Prostate gland (tissue), 2 donors: Measurements from ENCODE around the gene CPNE4.

Experiments
- POLR2A ChIP-seq: fragments of 450-650 bp; IDR thresholded peaks from one replicate; pipeline ENCODE4 v1.6.1; 2016; ENCODE audit warnings: antibody characterized with exemption, mild to moderate bottlenecking
- TF ChIP-seq, protein P1 (sequence below), 4 experiments: fragments of 200-600 bp in 2 of 4; fragments of 450-650 bp in 2 of 4; sonication (generic) in 2 of 4; IDR thresholded peaks; 1 replicate in 3 of 4; 2 replicates in 1 of 4; pipeline ENCODE4 v1.5.1; 2016 to 2019; ENCODE audit warnings: antibody characterized with exemption in 4 of 4, mild to moderate bottlenecking in 2 of 4, moderate library complexity in 2 of 4

DNA sequence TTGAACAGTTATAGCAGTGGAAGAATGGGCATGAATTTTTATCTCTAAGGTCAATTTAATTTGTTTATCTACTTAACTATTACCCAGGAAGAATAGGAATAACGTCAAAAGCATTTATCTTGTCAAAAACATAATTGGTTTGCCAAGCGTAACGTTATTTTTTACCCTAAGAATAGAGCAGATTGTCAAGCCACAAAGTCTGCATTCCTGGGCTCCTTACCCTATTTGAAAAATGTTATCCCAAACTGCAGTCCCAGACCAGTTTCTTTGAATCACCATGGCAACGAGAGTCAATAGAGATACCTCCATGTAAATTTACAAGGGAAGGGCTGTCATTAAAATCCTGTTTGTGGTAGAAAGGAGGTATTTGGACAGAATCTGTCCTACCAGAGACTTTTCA is 61.1 kb downstream of the CPNE4 start:
- TF ChIP-seq, protein P1, sequence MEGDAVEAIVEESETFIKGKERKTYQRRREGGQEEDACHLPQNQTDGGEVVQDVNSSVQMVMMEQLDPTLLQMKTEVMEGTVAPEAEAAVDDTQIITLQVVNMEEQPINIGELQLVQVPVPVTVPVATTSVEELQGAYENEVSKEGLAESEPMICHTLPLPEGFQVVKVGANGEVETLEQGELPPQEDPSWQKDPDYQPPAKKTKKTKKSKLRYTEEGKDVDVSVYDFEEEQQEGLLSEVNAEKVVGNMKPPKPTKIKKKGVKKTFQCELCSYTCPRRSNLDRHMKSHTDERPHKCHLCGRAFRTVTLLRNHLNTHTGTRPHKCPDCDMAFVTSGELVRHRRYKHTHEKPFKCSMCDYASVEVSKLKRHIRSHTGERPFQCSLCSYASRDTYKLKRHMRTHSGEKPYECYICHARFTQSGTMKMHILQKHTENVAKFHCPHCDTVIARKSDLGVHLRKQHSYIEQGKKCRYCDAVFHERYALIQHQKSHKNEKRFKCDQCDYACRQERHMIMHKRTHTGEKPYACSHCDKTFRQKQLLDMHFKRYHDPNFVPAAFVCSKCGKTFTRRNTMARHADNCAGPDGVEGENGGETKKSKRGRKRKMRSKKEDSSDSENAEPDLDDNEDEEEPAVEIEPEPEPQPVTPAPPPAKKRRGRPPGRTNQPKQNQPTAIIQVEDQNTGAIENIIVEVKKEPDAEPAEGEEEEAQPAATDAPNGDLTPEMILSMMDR (IDR thresholded peaks at IDR 0.05): no peak
- TF ChIP-seq POLR2A: no peak
